Gastrocnemius medialis (tissue), 4 donors: ENCODE data around the gene CLEC10A. TPM values are rescaled to one million over a fixed set of nuclear protein-coding genes. Genes with fewer than 3 reads are reported as not detected.

Source experiments
- ATAC-seq, 2 donors: fragments of 150-250 bp; one replicate each; pipeline ENCODE4 v1.9.1; 2016
- DNase-seq, 2 donors: peaks; one replicate each; pipeline ENCODE4 v3.0.0-alpha.2; 2019
- H3K27ac ChIP-seq, 4 donors: fragments of 200-600 bp; sonication (generic); 1 replicate in 1 of 4; 2 replicates in 3 of 4; pipeline ENCODE4 v1.5.1; 2016 to 2018; ENCODE audit warnings: mild to moderate bottlenecking in 2 of 4, moderate library complexity in 1 of 4
- H3K27me3 ChIP-seq, 3 donors: fragments of 200-600 bp; sonication (generic) in 2 of 3; 1 replicate in 1 of 3; 2 replicates in 2 of 3; pipeline versions ENCODE4 v1.5.1 to v1.6.0; 2016 to 2019; ENCODE audit warnings: mild to moderate bottlenecking in 1 of 3, moderate library complexity in 1 of 3
- H3K36me3 ChIP-seq, 2 donors: fragments of 200-600 bp; sonication (generic) in 1 of 2; one replicate each; pipeline ENCODE4 v1.5.1; 2017 to 2018
- H3K4me1 ChIP-seq, 2 donors: fragments of 200-600 bp; sonication (generic) in 1 of 2; one replicate each; pipeline ENCODE4 v1.5.1; 2016 to 2017; ENCODE audit warnings: mild to moderate bottlenecking in 2 of 2
- H3K4me3 ChIP-seq, 4 donors: fragments of 200-600 bp; sonication (generic) in 3 of 4; 1 replicate in 1 of 4; 2 replicates in 3 of 4; pipeline ENCODE4 v1.5.1; 2016 to 2019; ENCODE audit warnings: mild to moderate bottlenecking in 2 of 4
- H3K9me3 ChIP-seq, 3 donors: fragments of 200-600 bp; sonication (generic) in 2 of 3; 1 replicate in 1 of 3; 2 replicates in 2 of 3; pipeline ENCODE4 v1.5.1; 2016 to 2019
- CTCF ChIP-seq, 5 experiments: fragments of 450-650 bp in 3 of 5; fragments of 200-600 bp in 2 of 5; sonication (generic) in 2 of 5; IDR thresholded peaks in 4 of 5; conservative IDR thresholded peaks in 1 of 5; 1 replicate in 4 of 5; 2 replicates in 1 of 5; pipeline ENCODE4 v1.5.1; 2016 to 2019; ENCODE audit warnings: antibody characterized with exemption in 5 of 5, mild to moderate bottlenecking in 3 of 5, moderate library complexity in 3 of 5
- POLR2A ChIP-seq, 2 donors: fragments of 450-650 bp; IDR thresholded peaks; one replicate each; pipeline ENCODE4 v1.6.1; 2017; ENCODE audit warnings: antibody characterized with exemption in 2 of 2, mild to moderate bottlenecking in 2 of 2, moderate library complexity in 2 of 2
- in situ Hi-C, 4 donors: fragments of 200-750 bp; cut with MboI; loops; one replicate each; pipeline versions ENCODE4 v1.15.0 to v1.8.0; 2017; ENCODE audit warnings: low sequenced_read_pairs in 4 of 4
- intact Hi-C: fragments of 100-400 bp; cut with DNase I; formaldehyde crosslinking; loops from one replicate; pipeline ENCODE4 v1.15.1; 2023; ENCODE audit warnings: low total_unique reads
- total RNA-seq, 4 donors: library from RNA; depleted of rRNA; stranded (reverse); fragments of >200 nt; gene quantifications; one replicate each; pipeline versions ENCODE4 v1.1.0 to v1.2.3, GENCODE V29; 2016

CLEC10A gene
- total RNA-seq, 4 donors from 2014 or later: 1.3 to 2.8 (median 2.3) TPM; not detected in 1

GRCh38 chr17:7112510-7113108 lies 32.6 kb upstream of the CLEC10A start:
- intact Hi-C loops (no loop called here), in situ Hi-C loops (no loop called here)
- Histone ChIP-seq H3K27ac (no peak overlapping the region), H3K4me1 (no peaks in the 10 kb centered on the region), H3K36me3 (no peaks in the 10 kb centered on the region), H3K4me3 (no peak overlapping the region), H3K27me3 (peaks cover 0 to 16% (median 6%) of the 10 kb centered on the region in 3 donors), H3K9me3 (no peaks in the 10 kb centered on the region)
- ATAC-seq: no peak
- no peak for TF ChIP-seq CTCF (IDR thresholded peaks at IDR 0.05 in 4 of 5, conservative IDR thresholded peaks at IDR 0.05 in 1 of 5)
- no peak for TF ChIP-seq POLR2A (IDR thresholded peaks at IDR 0.05)
- no peak for DNase-seq

DNA sequence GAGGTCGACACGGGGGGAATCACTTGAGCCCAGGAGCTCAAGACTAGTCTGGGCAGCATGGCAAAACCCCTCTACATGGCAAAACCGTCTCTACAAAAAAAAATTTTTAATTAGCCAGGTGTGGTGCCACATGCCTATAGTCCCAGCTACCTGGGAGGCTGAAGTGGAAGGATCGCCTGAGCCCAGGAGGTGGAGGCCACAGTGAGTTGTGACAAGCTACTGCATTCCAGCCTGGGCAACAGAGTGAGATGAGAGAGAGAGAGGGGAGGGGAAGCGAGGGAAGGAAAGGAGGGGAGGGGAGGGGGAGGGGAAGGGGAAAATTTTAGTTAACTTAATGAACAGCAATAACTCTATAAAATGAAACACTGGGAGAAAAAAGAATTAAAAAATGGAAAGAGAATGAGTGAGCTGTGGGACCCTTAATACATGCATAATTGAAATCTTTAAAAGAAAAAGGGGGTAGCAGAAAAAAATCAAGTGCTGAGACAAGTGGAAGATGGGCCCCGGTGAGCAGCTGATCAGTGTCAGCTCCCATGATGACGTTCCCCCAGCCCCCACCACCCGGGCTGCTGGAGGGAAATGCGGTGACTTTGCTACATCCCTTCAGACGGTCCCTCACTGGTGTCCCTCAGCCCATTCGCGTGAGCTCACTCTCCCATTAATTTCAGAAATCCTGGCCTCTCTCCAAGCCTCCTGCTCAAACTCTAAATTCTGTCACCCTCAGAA lies 31.9 kb upstream of the CLEC10A start:
- DNase-seq (no peak), ATAC-seq (no peak)
- intact Hi-C loops: no loop called here
- Histone ChIP-seq H3K9me3 (no peaks in the 10 kb centered on the region), H3K27me3 (peaks cover 4 to 16% (median 8%) of the 10 kb centered on the region in 3 donors), H3K4me3 (no peak overlapping the region), H3K36me3 (no peaks in the 10 kb centered on the region), H3K27ac (no peak overlapping the region), H3K4me1 (no peaks in the 10 kb centered on the region)
- in situ Hi-C loops: no loop called here
- no peak for TF ChIP-seq POLR2A (IDR thresholded peaks at IDR 0.05)

DNA sequence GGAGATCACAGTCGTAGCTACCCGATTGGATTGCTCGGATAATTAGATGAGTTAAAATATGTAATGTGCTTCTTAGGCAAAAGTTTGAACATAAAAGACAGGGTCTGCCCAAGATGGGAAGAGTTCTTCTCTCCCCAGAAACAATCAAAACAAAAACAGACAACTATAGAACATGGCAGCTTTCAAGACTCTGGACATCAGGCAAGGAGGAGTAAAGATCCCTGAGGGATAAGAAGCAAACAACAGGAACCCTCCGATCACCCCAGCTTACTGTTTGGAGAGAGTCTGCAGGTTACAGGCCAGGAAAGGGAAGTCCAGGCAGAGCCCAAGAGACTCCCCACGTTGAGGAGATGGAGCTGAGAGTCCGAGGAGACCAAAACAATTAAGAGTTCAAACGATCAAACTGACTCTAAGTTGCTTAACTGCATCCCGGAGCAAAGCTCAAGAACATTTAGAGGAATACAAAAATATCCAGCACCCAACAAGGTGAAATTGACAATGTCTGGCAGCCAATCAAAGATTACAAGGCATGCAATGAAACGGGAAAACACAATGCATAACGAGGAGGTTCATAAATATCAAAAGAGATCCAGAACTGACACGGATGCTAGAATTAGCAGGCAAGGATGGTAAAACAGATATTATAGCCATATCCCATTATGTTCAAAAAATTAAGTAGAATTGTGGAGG lies 30.7 kb upstream of the CLEC10A start:
- TF ChIP-seq CTCF (IDR thresholded peaks at IDR 0.05 in 4 of 5, conservative IDR thresholded peaks at IDR 0.05 in 1 of 5): no peak
- no peak for TF ChIP-seq POLR2A (IDR thresholded peaks at IDR 0.05)
- H3K4me1 ChIP-seq: no peaks in the 10 kb centered on the region
- H3K36me3 ChIP-seq: no peaks in the 10 kb centered on the region
- in situ Hi-C loops: no loop called here
- no peak overlapping the region for H3K27ac ChIP-seq
- intact Hi-C loops: no loop called here
- DNase-seq: no peak
- H3K27me3 ChIP-seq: peaks cover 7 to 16% (median 9%) of the 10 kb centered on the region in 3 donors
- no peaks in the 10 kb centered on the region for H3K9me3 ChIP-seq
- no peak overlapping the region for H3K4me3 ChIP-seq
- ATAC-seq: no peak

DNA sequence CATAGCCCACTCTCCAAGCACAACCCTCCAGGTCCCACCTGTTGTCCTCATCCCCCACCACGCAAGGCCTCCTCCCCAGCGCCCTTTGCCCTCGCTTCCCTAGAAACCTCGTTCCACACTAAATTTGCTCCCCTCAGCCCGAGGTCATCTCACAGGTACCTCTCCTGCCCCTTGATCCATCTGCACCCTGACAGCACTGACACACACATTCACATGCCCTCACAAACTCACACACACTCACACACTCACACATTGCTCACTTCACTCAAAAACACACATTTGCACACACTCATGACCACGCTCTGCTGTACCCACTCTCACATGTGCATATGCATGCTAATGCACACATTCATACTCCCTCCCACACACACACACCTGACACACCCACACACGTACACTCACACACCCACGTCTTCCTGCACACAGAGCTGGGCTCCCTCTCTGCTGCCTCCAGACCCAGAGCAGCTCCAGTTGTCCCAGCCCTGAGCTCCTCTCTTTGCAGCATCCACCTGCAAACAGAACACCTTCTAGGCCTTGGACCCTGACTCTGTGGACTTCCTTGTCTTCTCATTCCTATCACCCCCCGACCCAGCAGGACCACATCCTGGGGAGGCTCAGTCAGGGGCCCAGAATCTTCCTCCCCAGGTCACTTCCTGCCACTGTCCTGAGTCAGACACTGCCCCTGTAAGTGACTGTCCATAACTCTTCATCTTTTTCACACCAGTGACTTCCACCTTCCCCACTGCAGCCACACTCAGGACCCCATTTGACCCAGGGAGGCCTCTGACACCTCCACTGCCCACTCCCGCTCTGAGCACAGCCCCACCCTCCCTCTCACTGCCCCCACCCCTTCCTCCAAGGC lies 29.6 kb upstream of the CLEC10A start:
- ATAC-seq (no peak), DNase-seq (no peak)
- H3K27me3 ChIP-seq: peaks cover 7 to 16% (median 11%) of the 10 kb centered on the region in 3 donors
- in situ Hi-C loops (no loop called here), intact Hi-C loops (no loop called here)
- no peaks in the 10 kb centered on the region for H3K4me1 ChIP-seq
- no peak overlapping the region for H3K4me3 ChIP-seq
- H3K9me3 ChIP-seq: no peaks in the 10 kb centered on the region
- H3K27ac ChIP-seq: no peak overlapping the region
- no peaks in the 10 kb centered on the region for H3K36me3 ChIP-seq
- TF ChIP-seq CTCF (IDR thresholded peaks at IDR 0.05 in 4 of 5, conservative IDR thresholded peaks at IDR 0.05 in 1 of 5): no peak
